NCI-H2227 treated with DMSO at 0.1 percent for 48 hours (cell line): ENCODE measurements around the gene GNG14.
"Not testable (repeated sequence)": the region's sequence is repeated elsewhere in the genome, so short reads cannot be mapped to it uniquely, and the experiment has no call there.

Experiments used
- DNase-seq: peaks from one replicate; lab custom pipeline; 2025; lab: John Stamatoyannopoulos, UW

The GNG14 gene

DNA sequence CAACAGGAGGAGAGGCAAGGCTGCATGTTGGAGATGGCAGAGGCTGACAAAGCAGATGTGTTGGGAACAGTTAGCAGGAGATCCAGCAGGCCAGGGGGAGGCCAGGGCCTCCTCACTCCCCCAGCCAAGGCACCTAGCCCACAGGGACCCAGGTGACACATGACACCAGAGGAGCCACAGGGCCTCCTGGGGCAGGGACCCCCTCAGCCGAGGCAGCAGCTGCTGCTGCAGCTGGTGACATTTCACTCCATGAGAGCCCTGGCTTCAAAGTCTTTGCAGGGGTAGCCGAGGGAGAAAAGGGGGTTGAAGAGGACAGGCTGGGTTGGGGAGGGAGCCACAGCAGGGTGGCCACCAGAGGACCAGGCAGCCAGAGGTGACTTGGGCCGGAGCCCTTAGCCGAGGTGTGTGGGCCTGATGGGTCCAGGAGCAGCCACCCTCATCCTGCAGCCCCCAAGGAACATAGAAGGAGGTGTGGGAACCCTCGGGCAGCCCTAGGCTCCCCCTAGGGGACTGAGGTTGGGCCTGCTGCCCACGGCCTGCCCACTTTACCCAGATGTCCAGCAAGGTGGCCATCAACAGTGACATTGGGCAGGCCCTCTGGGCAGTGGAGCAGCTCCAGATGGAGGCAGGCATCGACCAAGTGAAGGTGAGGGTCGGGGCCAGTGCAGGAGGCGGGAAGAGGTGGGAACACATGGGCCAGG lies at the start of gene GNG14:
Gene GNG14 (plus strand): TSS at position 503 of the 701 bp plus-strand sequence. CDS start 51 bp downstream, at position 554.
- no peak for DNase-seq

DNA sequence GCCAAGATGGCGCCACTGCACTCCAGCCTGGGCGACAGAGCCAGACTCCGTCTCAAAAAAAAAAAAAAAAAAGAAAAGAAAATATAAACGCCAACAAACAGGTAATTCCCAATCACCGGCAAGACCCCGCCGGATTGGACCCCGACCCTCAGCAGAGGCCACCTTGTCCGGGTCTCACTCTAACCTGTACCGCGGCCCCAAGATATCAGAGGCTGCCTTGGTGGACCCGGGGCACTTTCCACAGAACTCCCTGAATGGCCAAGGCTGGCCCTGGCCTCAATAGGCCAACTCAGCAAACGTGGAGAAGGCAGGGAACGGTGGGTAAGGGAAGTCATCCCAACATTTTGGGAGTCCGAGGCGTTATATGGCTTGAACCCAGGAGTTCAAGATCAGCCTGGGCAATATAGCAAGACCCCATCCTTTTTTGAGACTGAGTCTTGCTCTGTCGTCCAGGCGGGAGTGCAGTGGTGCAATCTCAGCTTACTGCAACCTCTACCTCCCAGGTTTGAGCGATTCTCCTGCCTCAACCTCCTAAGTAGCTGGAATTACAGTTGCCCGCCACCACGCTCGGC lies 49.1 kb upstream of the GNG14 start:
- DNase-seq, result no peak

DNA sequence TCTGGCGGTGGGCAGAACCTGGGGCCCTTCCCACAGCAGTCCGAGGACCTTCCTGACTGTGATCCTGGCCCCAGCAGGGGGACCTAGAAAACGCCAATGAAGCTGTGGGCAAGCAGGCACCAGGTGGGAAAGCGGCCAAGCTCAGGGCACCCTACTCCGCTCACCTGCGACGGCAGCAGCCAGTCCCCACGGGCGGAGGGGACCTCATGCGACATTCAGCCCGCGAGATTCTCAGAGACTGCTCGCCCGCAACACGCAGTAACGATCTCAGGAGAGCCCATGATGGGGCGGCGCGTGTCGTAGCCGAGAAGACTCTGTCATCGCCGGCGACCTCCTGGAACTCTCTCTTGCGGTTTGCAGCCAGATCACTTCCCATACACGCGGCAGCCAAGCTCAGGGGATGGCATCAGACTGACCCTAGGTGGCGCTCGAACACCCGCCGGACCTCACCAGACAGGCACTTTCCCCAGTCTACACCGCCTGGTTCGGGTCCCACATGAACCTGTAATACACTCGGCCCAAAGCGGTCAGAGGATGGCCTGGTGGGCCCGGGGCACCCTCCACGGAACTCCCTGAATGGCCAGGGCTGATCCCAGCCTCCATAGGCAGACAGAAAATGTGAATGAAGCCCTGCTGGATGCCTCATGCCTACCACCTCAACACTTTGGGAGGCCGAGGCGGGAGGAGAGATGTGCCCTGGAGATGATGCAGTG lies 47.7 kb upstream of the GNG14 start:
- peak; percentile 11 for DNase-seq

DNA sequence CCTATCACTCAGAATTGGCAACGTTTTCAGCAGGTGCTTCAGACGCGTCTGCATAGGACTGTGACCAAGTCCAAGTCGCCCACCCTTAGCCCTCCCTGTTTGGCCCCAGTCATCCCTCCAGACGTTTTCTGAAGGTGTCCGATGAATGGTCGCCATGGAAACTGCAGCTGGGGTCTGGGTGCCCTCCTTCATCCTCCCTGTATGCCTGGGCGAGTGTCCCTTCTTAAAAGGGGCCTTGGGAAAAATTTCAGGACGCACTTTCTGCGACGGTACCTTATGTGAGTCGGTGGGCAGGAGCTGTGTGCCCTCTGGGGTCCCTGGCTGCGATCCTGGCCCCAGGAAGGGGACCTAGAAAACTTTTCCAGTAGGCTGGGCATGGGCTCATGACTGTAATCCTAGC lies 46.3 kb upstream of the GNG14 start:
- no peak for DNase-seq

DNA sequence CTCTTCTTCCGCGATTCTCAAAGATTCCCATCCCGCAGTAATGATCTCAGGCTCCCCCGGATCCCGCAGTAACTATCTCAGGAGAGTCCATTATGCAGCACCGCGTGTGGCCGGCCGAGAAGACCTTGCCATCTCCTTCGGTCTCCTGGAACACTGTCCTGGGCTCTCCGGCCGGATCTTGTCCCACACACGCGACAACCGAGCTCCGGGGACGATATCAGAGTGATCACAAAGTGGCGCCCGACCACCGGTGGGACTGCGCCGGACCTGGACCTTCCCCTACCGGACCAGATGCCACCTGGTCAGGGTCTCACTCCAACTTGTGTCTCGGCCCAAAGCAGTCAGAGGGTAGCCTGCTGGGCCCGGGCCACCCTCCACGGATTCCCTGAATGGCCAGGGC lies 45.3 kb upstream of the GNG14 start:
- no peak for DNase-seq

DNA sequence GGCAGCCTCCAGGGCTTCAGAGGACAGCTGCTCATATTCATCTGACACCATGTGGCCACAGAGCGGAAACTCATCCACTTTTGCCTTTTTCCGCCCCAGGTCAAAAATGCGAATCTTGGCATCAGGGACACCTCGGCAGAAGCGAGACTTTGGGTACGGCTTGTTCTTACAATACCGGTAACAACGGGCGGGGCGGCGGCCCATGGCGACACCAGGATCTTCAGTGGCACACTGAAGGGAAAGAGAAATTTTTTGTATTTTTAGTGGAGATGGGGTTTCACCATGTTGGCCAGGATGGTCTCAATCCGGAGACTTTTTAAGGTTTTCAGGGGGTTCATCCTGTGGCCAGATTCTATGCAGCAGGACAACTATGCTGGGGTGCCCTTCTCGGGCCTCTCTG lies 44.1 kb upstream of the GNG14 start:
- not testable (repeated sequence) for DNase-seq

DNA sequence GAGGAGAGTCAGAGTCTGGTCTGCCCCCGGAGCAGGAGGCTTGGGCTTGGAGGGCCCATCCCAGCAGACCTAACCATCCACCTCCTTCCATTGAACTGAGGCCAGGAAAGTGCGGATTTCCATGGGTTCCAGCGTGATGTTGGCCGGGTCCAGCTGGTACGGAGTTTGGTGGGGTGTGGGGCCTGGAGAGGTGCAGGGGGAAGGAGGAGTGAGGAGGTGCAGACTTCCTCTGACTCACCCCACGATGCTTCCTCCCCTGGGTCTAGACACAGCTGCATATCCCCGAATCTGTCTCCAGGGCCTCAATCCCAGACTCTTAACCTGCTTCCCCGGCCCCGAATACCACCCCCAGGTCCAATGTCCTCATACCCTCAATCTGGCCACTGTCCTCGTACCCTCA lies 41.2 kb upstream of the GNG14 start:
- no peak for DNase-seq

DNA sequence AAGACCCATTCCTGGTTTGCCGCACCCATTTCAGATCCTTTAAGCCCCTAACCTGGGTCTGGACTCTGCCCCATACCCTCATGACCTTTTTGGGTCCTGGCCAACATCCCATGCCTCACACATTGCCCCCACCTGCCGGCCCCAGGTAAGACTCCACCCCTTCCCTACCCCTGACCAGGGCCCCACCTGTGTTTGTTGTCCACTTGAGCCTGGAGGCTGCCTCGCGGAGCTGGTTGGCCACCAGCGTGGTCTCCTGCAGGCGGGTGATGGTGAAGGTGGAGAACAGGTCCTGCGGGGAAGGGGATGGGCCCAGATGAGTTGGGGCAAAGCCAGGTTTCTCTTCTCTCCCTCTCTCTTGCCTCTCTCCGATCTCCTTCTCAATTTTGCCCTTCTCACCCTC lies 40.8 kb upstream of the GNG14 start:
- no peak for DNase-seq

DNA sequence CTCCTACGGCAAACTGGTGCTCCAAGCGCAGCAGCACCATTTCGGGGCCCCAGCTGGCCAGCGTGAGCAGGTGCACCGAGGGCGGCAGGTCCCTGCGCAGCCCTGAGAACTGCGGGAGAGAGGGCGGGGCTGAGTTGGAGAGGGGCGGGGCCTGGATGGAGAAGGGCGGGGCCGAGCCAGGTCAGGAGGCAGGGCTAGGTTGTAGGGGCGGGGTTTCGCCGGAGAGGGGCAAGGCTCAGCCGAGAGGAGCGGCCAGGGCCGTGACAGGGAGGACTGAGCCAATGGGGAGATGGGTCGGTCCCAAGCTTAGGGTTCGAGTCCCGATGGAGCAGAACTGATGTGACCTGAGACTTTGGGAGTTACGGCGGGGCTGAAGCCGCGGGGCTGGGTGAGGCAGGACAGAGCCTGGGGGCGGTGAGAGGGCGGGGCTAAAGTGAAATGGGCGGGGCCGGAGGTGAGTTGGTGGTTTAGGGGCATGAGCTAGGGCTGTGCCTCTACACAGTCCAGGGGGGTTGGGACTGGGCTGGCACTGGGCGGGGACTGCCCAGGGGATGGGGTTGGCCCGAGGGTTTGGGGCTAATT lies 40.2 kb upstream of the GNG14 start:
- no peak for DNase-seq

DNA sequence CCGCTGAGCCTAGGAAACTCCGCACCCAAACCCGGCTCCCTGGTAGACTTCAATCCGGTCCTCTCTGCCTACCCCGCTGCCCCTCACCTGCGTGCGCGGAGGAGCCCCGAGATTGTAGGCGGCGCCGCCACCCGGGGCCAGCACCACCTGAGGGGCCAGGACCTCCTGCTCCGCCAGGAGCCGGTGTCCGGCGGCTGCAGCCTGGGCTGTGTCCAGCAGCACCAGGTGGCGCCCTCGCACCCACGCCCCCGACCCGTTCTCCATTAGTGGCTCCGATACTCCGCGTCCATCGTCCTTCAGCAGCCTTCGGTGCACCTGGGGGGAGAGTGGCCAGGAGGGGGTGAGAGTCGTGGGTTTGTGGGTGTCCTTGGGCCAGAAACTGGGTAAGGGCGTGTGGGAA lies 39.7 kb upstream of the GNG14 start:
- DNase-seq, result no peak

DNA sequence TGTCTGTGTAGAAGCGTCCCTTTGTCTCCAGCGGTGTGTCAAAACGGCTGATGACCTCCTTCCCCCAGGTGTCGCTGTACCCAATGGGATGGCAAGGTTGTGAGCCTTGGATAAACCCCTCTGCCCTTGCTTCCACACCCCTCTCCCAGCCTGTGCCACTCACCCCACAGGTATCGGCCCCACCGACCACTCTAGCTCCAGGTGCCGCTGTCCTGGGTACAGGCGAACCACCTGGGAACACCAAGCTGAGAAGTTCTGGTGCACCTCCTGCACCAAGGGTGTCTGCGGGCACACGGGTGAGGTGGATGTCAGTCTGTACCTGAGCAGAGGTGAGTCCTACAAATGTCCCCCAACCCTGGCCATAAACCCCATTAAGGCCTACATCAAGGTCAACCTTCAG lies 37.9 kb upstream of the GNG14 start:
- no peak for DNase-seq

DNA sequence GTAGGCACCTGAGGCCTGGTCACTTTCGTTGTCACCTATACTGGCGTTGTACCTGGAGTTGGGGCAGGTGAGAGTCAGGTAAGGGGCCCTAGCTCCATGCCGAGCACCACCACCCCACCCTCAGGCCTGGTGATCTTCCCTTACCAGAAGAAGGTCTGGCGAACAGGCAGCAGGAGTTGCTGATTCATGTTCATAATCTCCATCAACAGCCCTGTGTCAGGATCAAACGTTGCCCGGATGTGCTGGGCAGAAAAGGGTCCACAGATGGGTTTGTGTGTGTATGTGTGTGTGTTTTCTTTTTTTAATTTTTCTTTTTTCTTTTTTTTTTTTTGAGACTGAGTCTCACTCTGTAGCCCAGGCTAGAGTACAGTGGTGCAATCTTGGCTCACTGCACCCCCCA lies 35.6 kb upstream of the GNG14 start:
- DNase-seq, result no peak

DNA sequence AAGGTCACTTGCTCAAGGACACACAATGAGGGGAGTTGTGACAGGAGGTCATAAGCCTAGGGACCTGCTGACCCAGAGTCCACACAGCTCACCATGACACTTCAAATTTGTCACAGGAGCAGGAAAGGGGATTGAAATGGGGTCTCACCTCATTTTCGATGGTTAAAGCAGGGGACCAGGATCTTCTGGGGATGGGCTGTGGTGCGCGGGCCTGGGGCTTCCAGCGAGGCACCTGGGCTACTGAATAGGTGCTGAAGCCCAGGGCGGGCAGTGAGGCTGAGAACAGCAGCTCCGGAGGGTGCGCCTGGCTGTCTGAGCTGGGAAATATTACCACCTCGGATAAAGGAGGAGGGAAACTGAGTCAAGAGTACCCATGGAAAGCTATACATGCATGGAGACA lies 32.3 kb upstream of the GNG14 start:
- DNase-seq, result no peak

DNA sequence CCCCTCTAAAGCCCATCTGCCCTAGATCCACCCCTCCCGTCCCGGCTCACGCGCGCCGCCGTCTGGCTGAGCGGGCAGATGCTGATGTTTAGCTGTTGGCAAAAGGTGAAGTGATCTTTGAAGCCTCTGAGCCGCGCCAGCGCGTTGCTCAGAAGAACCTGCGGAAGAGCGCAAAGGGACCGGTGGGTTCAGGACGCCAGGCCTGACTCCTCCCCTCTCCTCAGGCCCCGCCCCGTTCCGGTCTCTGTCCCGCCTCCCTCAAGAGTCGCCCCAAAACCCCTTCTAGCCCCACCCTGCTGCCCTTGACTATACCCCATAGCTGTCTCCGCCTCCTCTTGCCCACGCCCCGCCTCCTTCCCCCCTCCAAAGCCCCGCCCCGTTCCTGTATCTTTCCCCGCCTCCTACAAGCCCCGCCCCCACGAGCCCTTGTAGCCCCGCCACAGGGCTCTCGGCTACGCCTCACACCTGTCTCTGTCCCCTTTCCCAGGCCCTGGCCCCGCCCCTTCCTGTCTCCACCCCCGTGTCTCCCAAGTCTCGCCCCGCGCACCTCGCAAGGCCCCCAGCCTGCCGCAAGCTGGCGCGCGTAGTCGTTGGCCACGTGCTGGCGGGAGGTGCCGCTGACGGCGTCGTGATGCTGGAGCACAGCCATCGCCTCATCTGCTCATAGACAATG lies 30.8 kb upstream of the GNG14 start:
- no peak for DNase-seq

DNA sequence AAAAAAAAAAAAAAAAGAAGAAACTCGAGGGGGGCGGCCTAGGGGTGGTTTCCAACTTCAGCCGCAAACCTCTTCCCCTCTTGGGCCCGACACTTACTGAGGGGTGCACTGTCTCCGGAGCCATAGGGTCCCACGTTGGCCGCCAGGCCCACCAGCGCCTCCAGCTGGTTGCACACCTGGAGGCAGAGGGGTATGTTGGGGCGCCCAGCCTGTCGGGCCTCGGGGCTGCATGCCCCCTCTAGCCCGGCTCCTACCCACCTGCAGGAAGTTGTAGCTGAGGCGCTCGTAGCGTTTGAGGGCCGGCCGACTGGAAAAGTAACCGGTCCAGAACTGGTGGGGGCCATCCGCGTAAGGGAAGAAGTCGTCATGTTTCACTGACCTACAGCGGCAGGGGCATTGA lies 29.8 kb upstream of the GNG14 start:
- no peak for DNase-seq

DNA sequence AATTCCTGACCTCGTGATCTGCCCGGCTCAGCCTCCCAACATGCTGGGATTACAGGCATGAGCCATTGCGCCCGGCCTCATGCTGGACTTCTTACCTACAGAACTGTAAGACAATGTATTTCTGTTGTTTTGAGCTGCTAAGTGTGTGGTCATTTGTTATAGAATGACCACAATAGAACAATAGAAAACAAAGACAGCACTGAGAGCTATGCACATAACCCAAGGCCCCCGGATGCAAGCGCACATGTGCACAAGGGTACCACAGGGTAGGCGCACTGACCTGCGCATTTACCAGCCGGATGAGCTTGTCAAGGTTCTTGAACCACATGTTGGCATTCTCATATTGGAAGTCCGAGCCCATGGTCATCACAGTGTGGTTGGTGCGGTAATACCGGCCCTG lies 26.8 kb upstream of the GNG14 start:
- no peak for DNase-seq

DNA sequence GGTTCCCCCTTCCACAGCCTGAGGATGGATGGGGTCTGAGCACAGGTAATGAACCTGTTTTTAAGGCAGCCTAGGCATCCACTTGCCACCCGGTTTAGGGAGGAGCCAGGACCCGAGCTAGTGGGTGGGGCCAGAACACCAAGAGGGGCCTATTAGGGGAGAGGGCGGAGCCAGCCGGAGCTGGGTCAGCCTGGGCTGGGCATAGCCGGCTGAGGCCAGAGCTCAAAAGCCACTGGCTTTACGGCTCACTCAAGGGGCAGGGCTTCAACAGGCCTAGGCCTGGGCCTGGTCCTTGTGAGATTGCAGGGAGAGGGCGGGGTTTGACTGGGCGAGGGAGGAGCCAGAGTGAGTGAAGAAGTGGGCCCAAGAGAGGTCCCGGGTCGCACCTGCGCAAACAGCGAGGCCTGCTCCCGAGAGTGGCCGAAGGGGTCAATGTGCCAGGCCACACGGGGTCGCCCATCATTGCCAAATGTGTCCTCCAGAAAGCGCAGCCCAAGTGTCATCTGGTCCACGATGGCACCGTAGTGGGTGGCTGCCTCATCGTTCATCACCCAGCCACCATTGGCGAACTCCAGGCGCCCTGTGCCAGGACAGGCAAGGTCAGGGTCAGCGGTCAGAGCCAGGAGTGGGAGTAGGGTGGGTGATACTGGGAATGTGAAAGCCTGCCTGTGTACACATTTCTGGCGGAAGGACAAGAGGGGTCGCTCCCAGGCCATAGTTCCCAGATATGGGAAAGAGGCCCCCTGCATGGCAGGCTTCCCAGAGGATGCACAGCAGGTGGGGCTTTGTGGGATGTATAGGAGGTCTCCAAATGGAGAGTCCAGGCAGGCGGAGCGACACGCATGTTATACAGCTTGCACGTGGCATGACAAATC lies 23.2 kb upstream of the GNG14 start:
- DNase-seq, result no peak

DNA sequence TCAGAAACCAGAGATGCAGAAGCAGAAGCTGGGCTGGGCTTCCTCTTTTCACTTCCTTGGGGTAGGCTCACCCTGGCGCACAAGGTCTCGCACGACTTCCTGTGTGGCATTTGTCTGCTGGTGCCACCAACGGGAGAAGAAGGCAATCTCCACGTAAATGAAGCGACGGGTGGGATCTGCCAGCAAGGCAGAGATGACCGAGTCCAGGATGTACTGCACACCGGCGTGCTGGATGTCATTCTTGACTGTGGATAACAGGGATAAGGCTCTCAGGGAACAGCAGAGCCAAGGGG lies 22.6 kb upstream of the GNG14 start:
- DNase-seq, result no peak

DNA sequence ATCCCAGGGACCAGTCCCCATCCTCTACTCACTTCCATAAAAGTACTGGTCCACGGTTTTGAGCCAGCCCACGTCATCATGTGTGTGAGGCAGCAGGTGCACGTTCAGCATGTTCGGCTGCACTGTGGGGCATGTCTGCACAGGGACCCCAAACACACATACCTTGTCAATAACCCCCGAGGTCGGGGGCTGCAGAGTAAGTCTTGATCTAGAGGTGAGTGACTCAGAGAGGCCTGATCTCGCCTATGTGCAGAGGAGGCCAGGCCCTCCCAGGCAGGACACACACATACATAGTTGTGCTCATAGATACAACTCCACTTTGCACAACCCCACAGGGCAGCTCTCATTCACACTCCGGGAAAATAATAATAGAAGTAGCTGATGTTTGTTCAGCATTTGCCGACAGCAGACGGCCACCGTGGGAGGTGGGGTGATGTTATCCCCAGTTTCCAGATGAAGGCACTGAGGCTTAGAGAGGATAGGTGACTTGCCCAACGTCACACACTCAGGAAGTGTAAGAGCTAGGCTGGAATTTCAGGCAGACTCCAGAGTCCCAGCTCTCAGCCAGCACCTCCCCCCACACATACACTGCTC lies 22.0 kb upstream of the GNG14 start:
- DNase-seq, result no peak

DNA sequence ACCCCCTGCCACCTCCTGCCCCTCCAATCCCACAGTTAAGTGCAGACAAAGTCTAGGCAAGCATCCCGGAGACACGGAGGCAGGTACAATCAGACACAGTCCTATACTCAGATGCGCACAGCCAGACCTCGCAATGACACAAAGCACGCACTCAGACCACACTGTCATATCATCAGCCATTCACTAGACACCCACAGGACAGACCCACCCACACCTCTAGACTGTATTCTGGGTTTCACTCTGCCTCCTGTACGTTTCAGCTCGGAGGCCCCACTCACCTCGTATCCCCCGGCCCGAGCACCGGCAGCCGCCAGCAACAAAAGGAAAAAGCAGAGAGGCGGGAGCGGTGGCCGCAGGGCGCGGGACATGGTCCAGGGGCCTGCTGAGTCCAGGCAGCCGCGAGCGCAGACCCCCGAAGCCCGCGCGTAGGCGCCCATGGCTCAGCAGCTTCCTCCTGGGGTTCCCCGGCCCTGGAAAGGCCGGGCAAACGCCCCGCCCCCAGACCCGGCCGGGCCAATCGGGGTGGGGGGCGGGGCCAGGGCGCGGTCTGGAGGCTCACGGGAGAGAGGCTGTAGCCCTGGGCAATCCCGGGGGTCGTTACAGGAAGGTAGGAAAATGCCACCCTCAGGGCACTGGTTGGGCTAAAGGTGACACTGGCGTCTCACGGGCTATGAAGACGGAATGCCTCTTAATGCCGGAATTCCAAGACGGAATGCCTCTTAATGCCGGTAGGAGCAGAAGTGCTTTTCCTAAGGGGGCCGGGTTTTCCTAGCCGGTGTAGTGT lies 21.3 kb upstream of the GNG14 start, which contains the start of the genes MAN2B1 and WDR83:
Gene MAN2B1 (minus strand): TSS at position 478 of the 784 bp plus-strand sequence. CDS start 41 bp downstream, at position 437.
Gene WDR83 (plus strand): TSS at position 543 of the 784 bp plus-strand sequence. CDS start 2,984 bp downstream, outside the sequence.
- peak; percentile 30 for DNase-seq
